DND-41 (cell line): Measurements from ENCODE around the gene FAAP100.

Experiments
- EZH2 ChIP-seq: IDR thresholded peaks from 3 replicates; pipeline ENCODE4 v1.6.1; 2012; ENCODE audit warnings: borderline replicate concordance, low read depth, mild to moderate bottlenecking, moderate library complexity, low read length, inconsistent platforms; ENCODE audit not compliant: severe bottlenecking
- TF ChIP-seq, protein P1 (sequence below): IDR thresholded peaks from 2 replicates; pipeline ENCODE4 v1.5.1; 2012; ENCODE audit warnings: borderline replicate concordance, low read length, moderate library complexity, mild to moderate bottlenecking; ENCODE audit not compliant: poor library complexity, severe bottlenecking; ENCODE audit errors: extremely low read depth

DNA sequence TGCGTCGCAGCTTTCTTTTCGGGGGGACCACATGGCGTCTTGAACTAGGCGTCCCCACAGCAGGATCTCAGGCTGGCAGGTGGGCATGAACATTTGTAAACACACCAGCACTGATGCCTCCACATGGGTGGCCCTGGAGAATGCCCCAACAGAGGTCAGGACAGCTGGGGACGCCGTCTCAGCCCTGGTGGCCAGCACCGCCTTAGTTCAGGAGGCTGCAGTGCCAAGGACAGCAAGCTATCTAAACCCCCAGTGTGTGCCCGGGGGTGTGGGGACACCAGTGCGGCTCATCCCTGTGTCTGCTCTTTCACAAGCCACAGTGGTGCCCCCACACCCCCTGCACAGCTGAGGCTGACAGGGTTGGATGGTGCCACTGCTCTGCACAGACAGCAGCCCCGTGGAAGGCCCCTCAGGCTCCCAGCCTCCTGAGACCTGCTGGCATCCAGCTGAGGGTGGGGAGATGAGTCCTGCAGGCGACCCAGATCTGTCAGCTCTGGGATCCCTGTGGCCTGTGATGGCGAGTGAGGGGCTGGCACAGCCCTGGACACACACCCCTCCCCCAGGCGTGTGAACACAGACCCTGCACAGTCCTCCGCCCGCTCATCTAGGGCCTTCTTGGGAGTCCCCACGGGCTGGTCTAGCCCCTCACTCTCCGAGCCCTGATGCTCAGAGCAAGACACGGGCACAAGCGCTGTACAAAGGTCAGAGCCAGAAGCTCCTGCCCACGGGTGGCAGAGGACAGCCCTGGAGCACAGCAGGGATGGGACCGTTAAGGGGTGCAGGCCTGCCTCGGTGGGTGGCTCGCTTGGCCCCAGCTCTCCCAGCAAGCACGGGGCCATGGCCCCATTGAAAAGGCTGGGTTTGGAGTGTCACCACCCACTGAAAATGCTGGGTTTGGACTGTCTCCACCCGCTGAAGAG, 13.2 kb downstream of the FAAP100 start:
- TF ChIP-seq, protein P1, sequence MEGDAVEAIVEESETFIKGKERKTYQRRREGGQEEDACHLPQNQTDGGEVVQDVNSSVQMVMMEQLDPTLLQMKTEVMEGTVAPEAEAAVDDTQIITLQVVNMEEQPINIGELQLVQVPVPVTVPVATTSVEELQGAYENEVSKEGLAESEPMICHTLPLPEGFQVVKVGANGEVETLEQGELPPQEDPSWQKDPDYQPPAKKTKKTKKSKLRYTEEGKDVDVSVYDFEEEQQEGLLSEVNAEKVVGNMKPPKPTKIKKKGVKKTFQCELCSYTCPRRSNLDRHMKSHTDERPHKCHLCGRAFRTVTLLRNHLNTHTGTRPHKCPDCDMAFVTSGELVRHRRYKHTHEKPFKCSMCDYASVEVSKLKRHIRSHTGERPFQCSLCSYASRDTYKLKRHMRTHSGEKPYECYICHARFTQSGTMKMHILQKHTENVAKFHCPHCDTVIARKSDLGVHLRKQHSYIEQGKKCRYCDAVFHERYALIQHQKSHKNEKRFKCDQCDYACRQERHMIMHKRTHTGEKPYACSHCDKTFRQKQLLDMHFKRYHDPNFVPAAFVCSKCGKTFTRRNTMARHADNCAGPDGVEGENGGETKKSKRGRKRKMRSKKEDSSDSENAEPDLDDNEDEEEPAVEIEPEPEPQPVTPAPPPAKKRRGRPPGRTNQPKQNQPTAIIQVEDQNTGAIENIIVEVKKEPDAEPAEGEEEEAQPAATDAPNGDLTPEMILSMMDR = no peak
- TF ChIP-seq EZH2 = no peak
